ENCODE data around the gene CNTNAP2. TPM values are rescaled to one million over a fixed set of nuclear protein-coding genes. Genes with fewer than 3 reads are reported as not detected.

Gene CNTNAP2
- polyA plus RNA-seq, 3 donors: 15.2 to 28.4 (median 19.5) TPM

- DNase-seq: no peak
Measured at GRCh38 chr7:147394329-147394728, 1277.7 kb downstream of the CNTNAP2 start.

- DNase-seq: no peak
Measured at GRCh38 chr7:147400221-147400689, 1283.7 kb downstream of the CNTNAP2 start.

- DNase-seq: no peak
Measured at GRCh38 chr7:147400925-147401324, 1284.3 kb downstream of the CNTNAP2 start.

GRCh38 chr7:147405621-147406020 is 1289.0 kb downstream of the CNTNAP2 start:
- no peak for DNase-seq

- no peak for DNase-seq
Measured at GRCh38 chr7:147406521-147407135, 1290.0 kb downstream of the CNTNAP2 start.

GRCh38 chr7:147411096-147411495 is 1294.5 kb downstream of the CNTNAP2 start:
- DNase-seq: no peak

- DNase-seq: no peak
Measured at GRCh38 chr7:147412109-147412508, 1295.5 kb downstream of the CNTNAP2 start.

GRCh38 chr7:147412782-147413556 is 1296.4 kb downstream of the CNTNAP2 start:
- DNase-seq: no peak

GRCh38 chr7:147413557-147413870 is 1296.9 kb downstream of the CNTNAP2 start:
- no peak for DNase-seq

- no peak for DNase-seq
Measured at GRCh38 chr7:147415991-147416390, 1299.4 kb downstream of the CNTNAP2 start.

- no peak for DNase-seq
Measured at GRCh38 chr7:147418966-147419365, 1302.4 kb downstream of the CNTNAP2 start.

GRCh38 chr7:147423875-147424274 is 1307.3 kb downstream of the CNTNAP2 start:
- no peak for DNase-seq

- no peak for DNase-seq
Measured at GRCh38 chr7:147428075-147428474, 1311.5 kb downstream of the CNTNAP2 start.

- DNase-seq: no peak
Measured at GRCh38 chr7:147429961-147430360, 1313.4 kb downstream of the CNTNAP2 start.

GRCh38 chr7:147432079-147432478 is 1315.5 kb downstream of the CNTNAP2 start:
- DNase-seq: no peak

- DNase-seq: no peak
Measured at GRCh38 chr7:147432576-147432975, 1316.0 kb downstream of the CNTNAP2 start.

GRCh38 chr7:147436718-147437117 is 1320.1 kb downstream of the CNTNAP2 start:
- DNase-seq: no peak

GRCh38 chr7:147438216-147438615 is 1321.6 kb downstream of the CNTNAP2 start:
- no peak for DNase-seq

GRCh38 chr7:147443942-147444341 is 1327.3 kb downstream of the CNTNAP2 start:
- no peak for DNase-seq

- DNase-seq: no peak
Measured at GRCh38 chr7:147452816-147453215, 1336.2 kb downstream of the CNTNAP2 start.

- DNase-seq: no peak
Measured at GRCh38 chr7:147465223-147465622, 1348.6 kb downstream of the CNTNAP2 start.

GRCh38 chr7:147472556-147472955 is 1356.0 kb downstream of the CNTNAP2 start:
- no peak for DNase-seq

GRCh38 chr7:147474862-147475261 is 1358.3 kb downstream of the CNTNAP2 start:
- DNase-seq: no peak

GRCh38 chr7:147477526-147477925 is 1360.9 kb downstream of the CNTNAP2 start:
- DNase-seq: no peak
